NCI-H1105 treated with DMSO at 0.1 percent for 48 hours (cell line): ENCODE data around the gene ETNK2.

Source experiments
- DNase-seq: peaks from one replicate; lab custom pipeline; 2025; lab: John Stamatoyannopoulos, UW

Gene ETNK2

GRCh38 chr1:204177133-204177532 lies 25.3 kb upstream of the ETNK2 start:
- no peak for DNase-seq

- no peak for DNase-seq
These were observed 24.2 kb upstream of the ETNK2 start for GRCh38 chr1:204176049-204176448.

GRCh38 chr1:204174958-204175357 lies 23.1 kb upstream of the ETNK2 start:
- DNase-seq, result no peak

GRCh38 chr1:204172404-204173029 lies 20.7 kb upstream of the ETNK2 start:
- DNase-seq, result no peak

- DNase-seq, result no peak
These were observed 19.9 kb upstream of the ETNK2 start for GRCh38 chr1:204171751-204172178.

GRCh38 chr1:204170494-204171155 lies 18.8 kb upstream of the ETNK2 start:
- DNase-seq, result no peak

- no peak for DNase-seq
These were observed 18.0 kb upstream of the ETNK2 start for GRCh38 chr1:204169858-204170257.

- DNase-seq, result no peak
These were observed 15.9 kb upstream of the ETNK2 start for GRCh38 chr1:204167730-204168129.

- DNase-seq, result no peak
These were observed 14.4 kb upstream of the ETNK2 start, which contains the start of gene REN for GRCh38 chr1:204166219-204166618. Gene REN, minus strand, starts transcription at chr1:204166337. Its CDS starts 44 bp downstream, at chr1:204166293.

GRCh38 chr1:204162494-204163074 lies 10.7 kb upstream of the ETNK2 start:
- peak; percentile 80 for DNase-seq

- DNase-seq, result no peak
These were observed 10.0 kb upstream of the ETNK2 start for GRCh38 chr1:204161609-204162493.

- DNase-seq, result no peak
These were observed 6.1 kb upstream of the ETNK2 start for GRCh38 chr1:204157962-204158361.

- DNase-seq, result no peak
These were observed 4.0 kb upstream of the ETNK2 start for GRCh38 chr1:204155881-204156280.

GRCh38 chr1:204154568-204155255 lies 2.9 kb upstream of the ETNK2 start:
- no peak for DNase-seq

- no peak for DNase-seq
These were observed 1.8 kb upstream of the ETNK2 start for GRCh38 chr1:204153667-204154066.

GRCh38 chr1:204152310-204153044 lies 633 bp upstream of the ETNK2 start:
- no peak for DNase-seq

- DNase-seq, result no peak
These were observed 917 bp downstream of the ETNK2 start for GRCh38 chr1:204150702-204151551.

GRCh38 chr1:204149635-204150565 lies 1.9 kb downstream of the ETNK2 start:
- DNase-seq, result no peak

GRCh38 chr1:204149107-204149506 lies 2.7 kb downstream of the ETNK2 start:
- DNase-seq, result no peak
